NCI-H2227 treated with DMSO at 0.1 percent for 48 hours (cell line): ENCODE results near the gene PBX4.

ENCODE experiments used
- DNase-seq: peaks from one replicate; lab custom pipeline; 2025; lab: John Stamatoyannopoulos, UW

The PBX4 gene

GRCh38 chr19:19539698-19540063 lies 78.8 kb downstream of the PBX4 start:
- DNase-seq, result no peak

- DNase-seq, result no peak
These were observed 79.7 kb downstream of the PBX4 start for GRCh38 chr19:19538785-19539166.

GRCh38 chr19:19538061-19538784 lies 80.3 kb downstream of the PBX4 start, which contains the start of gene CILP2:
Gene CILP2 (plus strand): TSS chr19:19538265. CDS start chr19:19538350, 85 bp downstream.
- peak; percentile 28 for DNase-seq

GRCh38 chr19:19537075-19538048 lies 81.1 kb downstream of the PBX4 start:
- no peak for DNase-seq

- DNase-seq, result no peak
These were observed 82.9 kb downstream of the PBX4 start for GRCh38 chr19:19535311-19536191.

- no peak for DNase-seq
These were observed 83.8 kb downstream of the PBX4 start for GRCh38 chr19:19534556-19535265.

GRCh38 chr19:19533841-19534240 lies 84.6 kb downstream of the PBX4 start:
- no peak for DNase-seq

GRCh38 chr19:19532806-19533701 lies 85.4 kb downstream of the PBX4 start:
- no peak for DNase-seq

- DNase-seq, result peak; percentile 17
These were observed 86.3 kb downstream of the PBX4 start for GRCh38 chr19:19531951-19532805.

- no peak for DNase-seq
These were observed 87.6 kb downstream of the PBX4 start for GRCh38 chr19:19530889-19531288.

- DNase-seq, result no peak
These were observed 88.1 kb downstream of the PBX4 start for GRCh38 chr19:19530423-19530804.

- no peak for DNase-seq
These were observed 88.6 kb downstream of the PBX4 start for GRCh38 chr19:19529783-19530422.

GRCh38 chr19:19528721-19529490 lies 89.6 kb downstream of the PBX4 start, which contains the start of gene YJEFN3:
Gene YJEFN3 (plus strand): TSS chr19:19528911. CDS start chr19:19528933, 22 bp downstream.
- DNase-seq, result peak; percentile 39

- no peak for DNase-seq
These were observed 90.5 kb downstream of the PBX4 start for GRCh38 chr19:19527674-19528625.

- no peak for DNase-seq
These were observed 91.2 kb downstream of the PBX4 start for GRCh38 chr19:19527371-19527656.

- no peak for DNase-seq
These were observed 91.7 kb downstream of the PBX4 start for GRCh38 chr19:19526581-19527370.
